HepG2 (cell line): ENCODE data around the gene SCGB1D2. TPM values are rescaled to one million over a fixed set of nuclear protein-coding genes. Genes with fewer than 3 reads are reported as not detected.

ENCODE experiments used
- ELF3 ChIP-seq: IDR thresholded peaks from 2 replicates; pipeline ENCODE4 v1.6.1; 2016; ENCODE audit warnings: missing genetic modification reagents, missing compliant biosample characterization
- ETV5 ChIP-seq: IDR thresholded peaks from 2 replicates; pipeline ENCODE4 v1.6.1; 2018; ENCODE audit warnings: missing biosample characterization, missing genetic modification reagents, inconsistent platforms, borderline replicate concordance
- FOXK1 ChIP-seq: sonication (generic); formaldehyde crosslinking; IDR thresholded peaks from 2 replicates; pipeline ENCODE4 v1.4.0; 2020; ENCODE audit warnings: low read depth, missing genetic modification reagents, borderline replicate concordance
- GABPA ChIP-seq, 2 experiments: IDR thresholded peaks; 2 replicates each; pipeline ENCODE4 v1.6.1; 2011 to 2016; ENCODE audit warnings: low read depth in 2 of 2, low read length in 1 of 2, missing biosample characterization in 1 of 2, missing genetic modification characterization in 1 of 2
- GATAD2A ChIP-seq: IDR thresholded peaks from 2 replicates; pipeline ENCODE4 v1.6.1; 2016
- KDM2A ChIP-seq: sonication (generic); formaldehyde crosslinking; IDR thresholded peaks from 2 replicates; pipeline ENCODE4 v1.4.0; 2020; ENCODE audit warnings: low read depth, missing genetic modification reagents, borderline replicate concordance
- KLF11 ChIP-seq: IDR thresholded peaks from 2 replicates; pipeline ENCODE4 v1.6.1; 2016; ENCODE audit warnings: missing compliant biosample characterization
- NCOA2 ChIP-seq: sonication (generic); formaldehyde crosslinking; IDR thresholded peaks from 2 replicates; pipeline ENCODE4 v1.8.0; 2022; ENCODE audit warnings: inconsistent platforms
- RCOR2 ChIP-seq: IDR thresholded peaks from 2 replicates; pipeline ENCODE4 v1.6.1; 2016; ENCODE audit warnings: missing biosample characterization, missing genetic modification reagents
- REPIN1 ChIP-seq: sonication (generic); formaldehyde crosslinking; IDR thresholded peaks from 2 replicates; pipeline ENCODE4 v1.8.0; 2022; ENCODE audit warnings: missing genetic modification reagents, low read depth, mild to moderate bottlenecking, borderline replicate concordance
- RFXANK ChIP-seq: IDR thresholded peaks from 2 replicates; pipeline ENCODE4 v1.6.1; 2016
- THAP11 ChIP-seq: IDR thresholded peaks from 2 replicates; pipeline ENCODE4 v1.6.1; 2016; ENCODE audit warnings: missing biosample characterization, missing genetic modification reagents
- ZFP90 ChIP-seq: sonication (generic); formaldehyde crosslinking; IDR thresholded peaks from 2 replicates; pipeline ENCODE4 v1.8.0; 2022; ENCODE audit warnings: missing genetic modification reagents, mild to moderate bottlenecking, inconsistent platforms, borderline replicate concordance
- ZKSCAN5 ChIP-seq: sonication (generic); formaldehyde crosslinking; IDR thresholded peaks from 2 replicates; pipeline ENCODE4 v1.5.1; 2020; ENCODE audit warnings: mild to moderate bottlenecking, missing genetic modification reagents
- ZNF101 ChIP-seq: sonication (generic); formaldehyde crosslinking; IDR thresholded peaks from 2 replicates; pipeline ENCODE4 v1.4.0; 2020; ENCODE audit warnings: mild to moderate bottlenecking, low read depth, missing genetic modification reagents, borderline replicate concordance
- ZNF232 ChIP-seq: sonication (generic); formaldehyde crosslinking; IDR thresholded peaks from 2 replicates; pipeline ENCODE4 v1.4.0; 2020; ENCODE audit warnings: missing genetic modification reagents, borderline replicate concordance
- ZNF589 ChIP-seq: sonication (generic); formaldehyde crosslinking; conservative IDR thresholded peaks from 2 replicates; pipeline ENCODE4 v1.8.0; 2022; ENCODE audit warnings: mild to moderate bottlenecking, moderate library complexity, missing genetic modification reagents
- ZNF644 ChIP-seq: IDR thresholded peaks from 2 replicates; pipeline ENCODE4 v1.6.1; 2016; ENCODE audit warnings: low read depth
- polyA plus RNA-seq, 8 experiments: library from polyadenylated mRNA; depleted of rRNA in 3 of 8; stranded (reverse) in 7 of 8; unstranded in 1 of 8; fragments of >200 nt; fragmentation: Illumina TruSeq in 4 of 8; extraction: Trizol in 4 of 8; gene quantifications; 2 replicates each; pipeline versions ENCODE4 v1.2.1 to v1.2.3, GENCODE V29; 2011 to 2016; ENCODE audit warnings: low read depth in 4 of 8, missing spikeins in 1 of 8, mixed read lengths in 1 of 8; ENCODE audit not compliant: insufficient read depth in 1 of 8
- total RNA-seq, 5 experiments: library from RNA; depleted of rRNA; stranded (reverse); fragments of >200 nt; fragmentation: Illumina TruSeq; extraction: Trizol; gene quantifications; 2 replicates each; pipeline ENCODE4 v1.2.3, GENCODE V29; 2016; ENCODE audit warnings: low read depth in 1 of 5
- TF ChIP-seq, protein P1 (sequence below): sonication (generic); formaldehyde crosslinking; IDR thresholded peaks from 2 replicates; pipeline ENCODE4 v1.4.0; 2020; ENCODE audit warnings: mild to moderate bottlenecking, missing genetic modification reagents
- TF ChIP-seq, protein P2 (sequence below): IDR thresholded peaks from 2 replicates; pipeline ENCODE4 v1.6.1; 2012; ENCODE audit warnings: inconsistent platforms
- TF ChIP-seq, protein P3 (sequence below): sonication (generic); formaldehyde crosslinking; IDR thresholded peaks from 2 replicates; pipeline ENCODE4 v1.5.1; 2020; ENCODE audit warnings: mild to moderate bottlenecking, missing genetic modification reagents
- TF ChIP-seq, protein P4 (sequence below): IDR thresholded peaks from 2 replicates; pipeline ENCODE4 v1.6.1; 2016; ENCODE audit warnings: mild to moderate bottlenecking
- TF ChIP-seq, protein P5 (sequence below): sonication (generic); formaldehyde crosslinking; IDR thresholded peaks from 2 replicates; pipeline ENCODE4 v1.5.1; 2020; ENCODE audit warnings: mild to moderate bottlenecking, moderate library complexity, missing genetic modification reagents

SCGB1D2 gene
- total and polyA plus RNA-seq, 2 of the 13 experiments (the other 11 are each of a cell fraction or from before 2014, with no cell fraction given) = not detected

DNA sequence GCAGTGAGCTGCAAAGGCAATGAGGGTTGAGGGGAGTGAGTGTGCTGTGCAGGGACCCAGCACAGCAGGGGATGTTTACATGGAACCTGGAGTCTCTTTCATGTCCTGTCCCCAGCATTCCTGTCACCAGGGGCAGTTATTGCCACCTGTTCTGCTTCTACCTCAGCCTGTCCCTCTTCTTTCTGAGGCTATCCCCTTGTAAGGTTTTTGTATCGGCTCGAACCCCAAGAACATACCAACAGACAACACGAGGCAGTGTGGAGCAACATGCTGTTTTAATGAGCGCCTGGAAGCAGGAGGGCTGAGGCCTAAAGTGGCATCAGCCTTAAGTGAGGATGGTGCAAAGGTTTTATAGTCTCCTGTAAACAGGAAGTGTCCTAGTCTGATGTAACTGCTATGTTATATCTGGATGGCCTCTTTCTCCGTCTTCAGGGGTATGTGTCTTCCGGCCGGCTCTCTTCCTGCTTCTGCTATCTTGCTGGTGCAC, 31.8 kb downstream of the SCGB1D2 start (continued):
- peak; percentile 4; the same call in 1 of the 2 replicates for TF ChIP-seq ETV5 (CRISPR knock-in tag)
- TF ChIP-seq KDM2A = peak; percentile 42; the same call in 1 of the 2 replicates
- TF ChIP-seq, protein P1, sequence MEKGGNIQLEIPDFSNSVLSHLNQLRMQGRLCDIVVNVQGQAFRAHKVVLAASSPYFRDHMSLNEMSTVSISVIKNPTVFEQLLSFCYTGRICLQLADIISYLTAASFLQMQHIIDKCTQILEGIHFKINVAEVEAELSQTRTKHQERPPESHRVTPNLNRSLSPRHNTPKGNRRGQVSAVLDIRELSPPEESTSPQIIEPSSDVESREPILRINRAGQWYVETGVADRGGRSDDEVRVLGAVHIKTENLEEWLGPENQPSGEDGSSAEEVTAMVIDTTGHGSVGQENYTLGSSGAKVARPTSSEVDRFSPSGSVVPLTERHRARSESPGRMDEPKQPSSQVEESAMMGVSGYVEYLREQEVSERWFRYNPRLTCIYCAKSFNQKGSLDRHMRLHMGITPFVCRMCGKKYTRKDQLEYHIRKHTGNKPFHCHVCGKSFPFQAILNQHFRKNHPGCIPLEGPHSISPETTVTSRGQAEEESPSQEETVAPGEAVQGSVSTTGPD = no peak
- TF ChIP-seq ELF3 (CRISPR knock-in tag) = peak; percentile 54; the same call in 1 of the 2 replicates
- peak; percentile 69 for TF ChIP-seq ZNF644 (CRISPR knock-in tag)
- TF ChIP-seq REPIN1 (CRISPR knock-in tag) = 0 out of 2 replicates have a peak, but pooled peaks have one; percentile 21
- TF ChIP-seq, protein P2, sequence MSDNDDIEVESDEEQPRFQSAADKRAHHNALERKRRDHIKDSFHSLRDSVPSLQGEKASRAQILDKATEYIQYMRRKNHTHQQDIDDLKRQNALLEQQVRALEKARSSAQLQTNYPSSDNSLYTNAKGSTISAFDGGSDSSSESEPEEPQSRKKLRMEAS = 0 out of 2 replicates have a peak, but pooled peaks have one; percentile 13
- TF ChIP-seq ZNF101 (CRISPR knock-in tag) = no peak
- no peak for TF ChIP-seq GABPA (IDR thresholded peaks at IDR 0.05; ENCODE audit: low read depth, low read length)
- TF ChIP-seq GABPA (CRISPR knock-in tag; IDR thresholded peaks at IDR 0.05; ENCODE audit: low read depth) = peak; percentile 76
- peak; percentile 49 for TF ChIP-seq THAP11
- TF ChIP-seq GATAD2A (CRISPR knock-in tag) = peak; percentile 59
- TF ChIP-seq, protein P3, sequence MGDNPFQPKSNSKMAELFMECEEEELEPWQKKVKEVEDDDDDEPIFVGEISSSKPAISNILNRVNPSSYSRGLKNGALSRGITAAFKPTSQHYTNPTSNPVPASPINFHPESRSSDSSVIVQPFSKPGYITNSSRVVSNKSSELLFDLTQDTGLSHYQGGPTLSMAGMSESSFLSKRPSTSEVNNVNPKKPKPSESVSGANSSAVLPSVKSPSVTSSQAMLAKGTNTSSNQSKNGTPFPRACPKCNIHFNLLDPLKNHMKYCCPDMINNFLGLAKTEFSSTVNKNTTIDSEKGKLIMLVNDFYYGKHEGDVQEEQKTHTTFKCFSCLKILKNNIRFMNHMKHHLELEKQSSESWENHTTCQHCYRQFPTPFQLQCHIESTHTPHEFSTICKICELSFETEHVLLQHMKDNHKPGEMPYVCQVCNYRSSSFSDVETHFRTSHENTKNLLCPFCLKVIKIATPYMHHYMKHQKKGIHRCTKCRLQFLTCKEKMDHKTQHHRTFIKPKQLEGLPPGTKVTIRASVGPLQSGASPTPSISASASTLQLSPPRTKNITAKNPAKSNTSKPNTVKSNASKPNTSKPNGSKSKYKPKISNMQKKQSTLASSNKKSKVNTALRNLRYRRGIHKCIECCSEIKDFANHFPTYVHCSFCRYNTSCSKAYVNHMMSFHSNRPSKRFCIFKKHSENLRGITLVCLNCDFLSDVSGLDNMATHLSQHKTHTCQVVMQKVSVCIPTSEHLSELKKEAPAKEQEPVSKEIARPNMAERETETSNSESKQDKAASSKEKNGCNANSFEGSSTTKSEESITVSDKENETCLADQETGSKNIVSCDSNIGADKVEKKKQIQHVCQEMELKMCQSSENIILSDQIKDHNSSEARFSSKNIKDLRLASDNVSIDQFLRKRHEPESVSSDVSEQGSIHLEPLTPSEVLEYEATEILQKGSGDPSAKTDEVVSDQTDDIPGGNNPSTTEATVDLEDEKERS (CRISPR knock-in tag) = 0 out of 2 replicates have a peak, but pooled peaks have one; percentile 56
- TF ChIP-seq RFXANK (CRISPR knock-in tag) = no peak
- TF ChIP-seq ZNF232 (CRISPR knock-in tag) = no peak
- no peak for TF ChIP-seq ZKSCAN5 (CRISPR knock-in tag)
- peak; percentile 43; the same call in 1 of the 2 replicates for TF ChIP-seq NCOA2 (CRISPR knock-in tag)
- peak; percentile 69; the same call in 1 of the 2 replicates for TF ChIP-seq FOXK1 (CRISPR knock-in tag)
- TF ChIP-seq, protein P4, sequence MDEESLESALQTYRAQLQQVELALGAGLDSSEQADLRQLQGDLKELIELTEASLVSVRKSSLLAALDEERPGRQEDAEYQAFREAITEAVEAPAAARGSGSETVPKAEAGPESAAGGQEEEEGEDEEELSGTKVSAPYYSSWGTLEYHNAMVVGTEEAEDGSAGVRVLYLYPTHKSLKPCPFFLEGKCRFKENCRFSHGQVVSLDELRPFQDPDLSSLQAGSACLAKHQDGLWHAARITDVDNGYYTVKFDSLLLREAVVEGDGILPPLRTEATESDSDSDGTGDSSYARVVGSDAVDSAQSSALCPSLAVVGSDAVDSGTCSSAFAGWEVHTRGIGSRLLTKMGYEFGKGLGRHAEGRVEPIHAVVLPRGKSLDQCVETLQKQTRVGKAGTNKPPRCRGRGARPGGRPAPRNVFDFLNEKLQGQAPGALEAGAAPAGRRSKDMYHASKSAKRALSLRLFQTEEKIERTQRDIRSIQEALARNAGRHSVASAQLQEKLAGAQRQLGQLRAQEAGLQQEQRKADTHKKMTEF (CRISPR knock-in tag) = 0 out of 2 replicates have a peak, but pooled peaks have one; percentile 50
- TF ChIP-seq KLF11 = no peak
- TF ChIP-seq, protein P5, sequence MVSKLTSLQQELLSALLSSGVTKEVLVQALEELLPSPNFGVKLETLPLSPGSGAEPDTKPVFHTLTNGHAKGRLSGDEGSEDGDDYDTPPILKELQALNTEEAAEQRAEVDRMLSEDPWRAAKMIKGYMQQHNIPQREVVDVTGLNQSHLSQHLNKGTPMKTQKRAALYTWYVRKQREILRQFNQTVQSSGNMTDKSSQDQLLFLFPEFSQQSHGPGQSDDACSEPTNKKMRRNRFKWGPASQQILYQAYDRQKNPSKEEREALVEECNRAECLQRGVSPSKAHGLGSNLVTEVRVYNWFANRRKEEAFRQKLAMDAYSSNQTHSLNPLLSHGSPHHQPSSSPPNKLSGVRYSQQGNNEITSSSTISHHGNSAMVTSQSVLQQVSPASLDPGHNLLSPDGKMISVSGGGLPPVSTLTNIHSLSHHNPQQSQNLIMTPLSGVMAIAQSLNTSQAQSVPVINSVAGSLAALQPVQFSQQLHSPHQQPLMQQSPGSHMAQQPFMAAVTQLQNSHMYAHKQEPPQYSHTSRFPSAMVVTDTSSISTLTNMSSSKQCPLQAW = no peak
- TF ChIP-seq ZFP90 (CRISPR knock-in tag) = no peak
- 0 out of 2 replicates have a peak, but pooled peaks have one; percentile 48 for TF ChIP-seq RCOR2 (CRISPR knock-in tag)
- TF ChIP-seq ZNF589 (CRISPR knock-in tag) = no peak
